DND-41 (cell line): ENCODE results near the gene HMGB4.

Experiments used
- ATAC-seq: fragments of 200-7000 bp; cut with Tn5 transposase; 3 replicates; pipeline ENCODE4 v1.9.1; 2021; ENCODE audit warnings: low read depth; ENCODE audit not compliant: insufficient read depth
- DNase-seq: peaks from one replicate; pipeline ENCODE4 v3.0.0-alpha.2; 2020
- H2AFZ ChIP-seq: 2 replicates; pipeline ENCODE4 v1.6.0; 2012; ENCODE audit warnings: low read depth, low read length
- H3K27ac ChIP-seq: 2 replicates; pipeline ENCODE4 v1.5.1; 2012; ENCODE audit warnings: low read length, inconsistent platforms
- H3K27me3 ChIP-seq: fragments of 200-600 bp; sonication (generic); 2 replicates; pipeline ENCODE4 v1.6.0; 2012; ENCODE audit warnings: low read length, mild to moderate bottlenecking, inconsistent platforms; ENCODE audit not compliant: insufficient read depth, poor library complexity
- H3K36me3 ChIP-seq: 2 replicates; pipeline ENCODE4 v1.5.1; 2012; ENCODE audit warnings: low read length, inconsistent platforms; ENCODE audit not compliant: insufficient read depth
- H3K4me1 ChIP-seq: 2 replicates; pipeline ENCODE4 v1.5.1; 2012; ENCODE audit warnings: mild to moderate bottlenecking, low read length; ENCODE audit not compliant: insufficient read depth
- H3K4me2 ChIP-seq: 2 replicates; pipeline ENCODE4 v1.6.0; 2012; ENCODE audit warnings: mild to moderate bottlenecking, moderate library complexity, low read length, inconsistent platforms; ENCODE audit not compliant: insufficient read depth
- H3K4me3 ChIP-seq, 2 experiments: fragments of 200-600 bp in 1 of 2; shearing (Covaris generic) in 1 of 2; 2 replicates each; pipeline ENCODE4 v1.5.1; 2012 to 2016; ENCODE audit warnings: inconsistent platforms in 2 of 2, low read length in 2 of 2, mild to moderate bottlenecking in 2 of 2, low read depth in 1 of 2, moderate library complexity in 1 of 2
- H3K79me2 ChIP-seq: 2 replicates; pipeline ENCODE4 v1.6.0; 2012; ENCODE audit warnings: low read length, inconsistent platforms; ENCODE audit not compliant: insufficient read depth
- H3K9ac ChIP-seq: 2 replicates; pipeline ENCODE4 v1.6.0; 2012; ENCODE audit warnings: low read depth, mild to moderate bottlenecking, inconsistent platforms, low read length, moderate library complexity
- H3K9me3 ChIP-seq: 2 replicates; pipeline ENCODE4 v1.5.1; 2012; ENCODE audit warnings: low read length, moderate library complexity, mild to moderate bottlenecking, inconsistent platforms; ENCODE audit not compliant: insufficient read depth, severe bottlenecking
- H4K20me1 ChIP-seq: 2 replicates; pipeline ENCODE4 v1.6.0; 2012; ENCODE audit warnings: low read length; ENCODE audit not compliant: insufficient read depth
- CTCF ChIP-seq: IDR thresholded peaks from 2 replicates; pipeline ENCODE4 v1.5.1; 2012; ENCODE audit warnings: borderline replicate concordance, low read length, moderate library complexity, mild to moderate bottlenecking; ENCODE audit not compliant: poor library complexity, severe bottlenecking; ENCODE audit errors: extremely low read depth
- EZH2 ChIP-seq: IDR thresholded peaks from 3 replicates; pipeline ENCODE4 v1.6.1; 2012; ENCODE audit warnings: borderline replicate concordance, low read depth, mild to moderate bottlenecking, moderate library complexity, low read length, inconsistent platforms; ENCODE audit not compliant: severe bottlenecking

Gene HMGB4

GRCh38 chr1:33893147-33893830 lies 29.4 kb downstream of the HMGB4 start:
- Histone ChIP-seq H3K4me2 (no peak overlapping the region), H3K27me3 (no peaks in the 10 kb centered on the region), H3K9me3 (no peaks in the 10 kb centered on the region), H3K79me2 (no peaks in the 10 kb centered on the region), H2AFZ (no peak overlapping the region), H4K20me1 (no peaks in the 10 kb centered on the region), H3K27ac (no peak overlapping the region), H3K4me3 (no peak overlapping the region), H3K4me1 (no peaks in the 10 kb centered on the region), H3K9ac (no peak overlapping the region), H3K36me3 (no peaks in the 10 kb centered on the region)
- no peak for DNase-seq
- ATAC-seq, result no peak
- TF ChIP-seq EZH2 (no peak), CTCF (no peak)

GRCh38 chr1:33895396-33895795 lies 31.5 kb downstream of the HMGB4 start:
- no peak for ATAC-seq
- H3K9me3 ChIP-seq, result no peaks in the 10 kb centered on the region
- no peak overlapping the region for H3K9ac ChIP-seq
- H3K27ac ChIP-seq, result no peak overlapping the region
- TF ChIP-seq CTCF, result no peak
- no peak for TF ChIP-seq EZH2
- no peak overlapping the region for H2AFZ ChIP-seq
- no peak for DNase-seq
- H3K79me2 ChIP-seq, result no peaks in the 10 kb centered on the region
- no peak overlapping the region for H3K4me3 ChIP-seq
- H3K27me3 ChIP-seq, result peaks cover 4% of the 10 kb centered on the region
- no peak overlapping the region for H3K4me2 ChIP-seq
- no peaks in the 10 kb centered on the region for H3K36me3 ChIP-seq
- H3K4me1 ChIP-seq, result no peaks in the 10 kb centered on the region
- H4K20me1 ChIP-seq, result no peaks in the 10 kb centered on the region

DNA sequence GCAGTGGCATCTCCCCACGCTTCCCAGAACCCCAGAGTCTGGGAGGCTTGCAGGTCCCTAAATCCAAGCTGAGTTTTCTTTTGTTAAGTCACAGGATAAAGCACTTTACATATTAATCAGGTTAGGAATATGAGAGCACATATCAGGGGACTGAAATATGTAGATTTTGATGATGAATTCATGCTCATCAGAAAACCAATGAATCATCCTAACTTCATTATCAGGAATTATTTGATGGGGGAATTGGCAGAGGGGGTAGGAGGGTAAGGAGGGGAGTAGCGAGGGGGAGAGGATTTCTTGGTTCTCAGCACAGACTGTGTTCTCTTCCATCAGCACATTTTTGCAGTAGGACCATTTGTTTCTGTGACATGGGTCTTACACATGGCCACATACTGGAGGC lies 32.1 kb downstream of the HMGB4 start:
- no peak overlapping the region for H3K4me2 ChIP-seq
- no peaks in the 10 kb centered on the region for H3K4me1 ChIP-seq
- no peak for TF ChIP-seq CTCF
- no peak for TF ChIP-seq EZH2
- peaks cover 4% of the 10 kb centered on the region for H3K27me3 ChIP-seq
- H4K20me1 ChIP-seq, result no peaks in the 10 kb centered on the region
- H3K27ac ChIP-seq, result no peak overlapping the region
- no peaks in the 10 kb centered on the region for H3K36me3 ChIP-seq
- ATAC-seq, result no peak
- no peak overlapping the region for H2AFZ ChIP-seq
- no peak overlapping the region for H3K9ac ChIP-seq
- no peak overlapping the region for H3K4me3 ChIP-seq
- no peaks in the 10 kb centered on the region for H3K9me3 ChIP-seq
- DNase-seq, result no peak
- H3K79me2 ChIP-seq, result no peaks in the 10 kb centered on the region
